Liver (tissue), 9 donors: ENCODE measurements around the gene FAM241B. TPM values are rescaled to one million over a fixed set of nuclear protein-coding genes. Genes with fewer than 3 reads are reported as not detected.

ENCODE experiments used
- DNase-seq: peaks from one replicate; pipeline ENCODE4 v3.0.0-alpha.2; 2017; ENCODE audit warnings: low spot score
- H3K27ac ChIP-seq, 2 donors: one replicate each; pipeline ENCODE4 v1.7.0; 2013; ENCODE audit warnings: inconsistent platforms in 2 of 2, low read length in 2 of 2, control low read depth in 1 of 2, low read depth in 1 of 2, mild to moderate bottlenecking in 1 of 2
- H3K27me3 ChIP-seq, 4 donors: one replicate each; pipeline versions ENCODE4 v1.6.1 to v1.7.0; 2013; ENCODE audit warnings: low read length in 3 of 4, inconsistent platforms in 1 of 4, mild to moderate bottlenecking in 1 of 4, moderate library complexity in 1 of 4; ENCODE audit not compliant: control insufficient read depth in 4 of 4, insufficient read depth in 4 of 4
- H3K36me3 ChIP-seq, 4 donors: one replicate each; pipeline versions ENCODE4 v1.6.1 to v1.7.0; 2013; ENCODE audit warnings: low read length in 3 of 4, mild to moderate bottlenecking in 3 of 4, low read depth in 1 of 4, moderate library complexity in 1 of 4; ENCODE audit not compliant: control insufficient read depth in 4 of 4, insufficient read depth in 3 of 4
- H3K4me1 ChIP-seq, 4 donors: one replicate each; pipeline versions ENCODE4 v1.6.1 to v1.7.0; 2013; ENCODE audit warnings: low read length in 3 of 4, mild to moderate bottlenecking in 3 of 4, moderate library complexity in 1 of 4; ENCODE audit not compliant: control insufficient read depth in 4 of 4, insufficient read depth in 4 of 4
- H3K4me3 ChIP-seq, 3 donors: one replicate each; pipeline versions ENCODE4 v1.6.1 to v1.7.0; 2013; ENCODE audit warnings: low read length in 3 of 3, control low read depth in 1 of 3, low read depth in 1 of 3, mild to moderate bottlenecking in 1 of 3
- H3K9ac ChIP-seq, 2 donors: one replicate each; pipeline ENCODE4 v1.7.0; 2013; ENCODE audit warnings: low read length in 2 of 2, mild to moderate bottlenecking in 2 of 2, moderate library complexity in 2 of 2, control low read depth in 1 of 2, low read depth in 1 of 2
- H3K9me3 ChIP-seq, 4 donors: one replicate each; pipeline versions ENCODE4 v1.6.1 to v1.7.0; 2013; ENCODE audit warnings: low read length in 3 of 4; ENCODE audit not compliant: control insufficient read depth in 4 of 4
- ATF3 ChIP-seq: IDR thresholded peaks from 2 replicates; pipeline ENCODE4 v1.6.1; 2016; ENCODE audit warnings: antibody characterized with exemption
- FOXA1 ChIP-seq: IDR thresholded peaks from 2 replicates; pipeline ENCODE4 v1.6.1; 2016; ENCODE audit warnings: antibody characterized with exemption
- FOXA2 ChIP-seq: IDR thresholded peaks from 2 replicates; pipeline ENCODE4 v1.6.1; 2016; ENCODE audit warnings: antibody characterized with exemption
- GABPA ChIP-seq, 2 donors: IDR thresholded peaks in 1 of 2; conservative IDR thresholded peaks in 1 of 2; 2 replicates each; pipeline ENCODE4 v1.6.1; 2016; ENCODE audit warnings: antibody characterized with exemption in 2 of 2, mild to moderate bottlenecking in 1 of 2, moderate library complexity in 1 of 2
- HNF4A ChIP-seq, 2 donors: conservative IDR thresholded peaks; 2 replicates each; pipeline ENCODE4 v1.6.1; 2016; ENCODE audit warnings: antibody characterized with exemption in 2 of 2, mild to moderate bottlenecking in 2 of 2
- HNF4G ChIP-seq: IDR thresholded peaks from 2 replicates; pipeline ENCODE4 v1.6.1; 2016; ENCODE audit warnings: antibody characterized with exemption
- JUND ChIP-seq, 2 donors: IDR thresholded peaks; 2 replicates each; pipeline ENCODE4 v1.6.1; 2016; ENCODE audit warnings: antibody characterized with exemption in 2 of 2
- NR2F2 ChIP-seq: IDR thresholded peaks from 2 replicates; pipeline ENCODE4 v1.6.1; 2016; ENCODE audit warnings: antibody characterized with exemption
- RAD21 ChIP-seq, 2 donors: IDR thresholded peaks; 2 replicates each; pipeline ENCODE4 v1.6.1; 2016; ENCODE audit warnings: antibody characterized with exemption in 2 of 2, mild to moderate bottlenecking in 2 of 2
- SP1 ChIP-seq: IDR thresholded peaks from 2 replicates; pipeline ENCODE4 v1.6.1; 2018; ENCODE audit warnings: antibody characterized with exemption, mild to moderate bottlenecking
- YY1 ChIP-seq: IDR thresholded peaks from 2 replicates; pipeline ENCODE4 v1.6.1; 2016; ENCODE audit warnings: antibody characterized with exemption, mild to moderate bottlenecking
- ZBTB33 ChIP-seq: IDR thresholded peaks from 2 replicates; pipeline ENCODE4 v1.6.1; 2016; ENCODE audit warnings: antibody characterized with exemption
- whole genome bisulfite sequencing: extraction: QIAGEN DNeasy Blood & Tissue Kit; methylation state at CpG from one replicate; pipeline ENCODE4 v1.1.7; 2013; 5-methylcytosine and 5-hydroxymethylcytosine counted together
- polyA plus RNA-seq, 2 donors: library from polyadenylated mRNA; stranded (reverse) in 1 of 2; unstranded in 1 of 2; fragments of 200-250 nt in 1 of 2; fragments of >200 nt in 1 of 2; fragmentation: Nextera tagmentation in 1 of 2; extraction: Ambion mirVana in 1 of 2; gene quantifications; one replicate each; pipeline versions ENCODE4 v1.2.1 to v1.2.3, GENCODE V29; 2013 to 2015
- total RNA-seq, 2 donors: library from RNA; depleted of rRNA; stranded (reverse); fragments of >200 nt; gene quantifications; one replicate each; pipeline ENCODE4 v1.2.3, GENCODE V29; 2014
- donor health status: healthy.
- donor health status: healthy.
- donor health status: healthy.
- donor health status: healthy.
- donor health status: healthy.

Gene FAM241B
- total and polyA plus RNA-seq, 4 donors: 0.84 to 2.5 (median 1.7) TPM

GRCh38 chr10:69668721-69669120 lies 38.7 kb downstream of the FAM241B start:
- TF ChIP-seq SP1: no peak
- no peak for TF ChIP-seq YY1
- TF ChIP-seq HNF4A (conservative IDR thresholded peaks at IDR 0.05): no peak
- H3K27me3 ChIP-seq: no peaks in the 10 kb centered on the region
- no peak for DNase-seq

GRCh38 chr10:69669409-69669808 lies 39.4 kb downstream of the FAM241B start:
- no peaks in the 10 kb centered on the region for H3K27me3 ChIP-seq
- no peaks in the 10 kb centered on the region for H3K9me3 ChIP-seq
- WGBS: 88% methylated on average over 4 of the region's 4 CpGs
- no peak overlapping the region for H3K4me3 ChIP-seq
- peaks cover 2 to 8% (median 4%) of the 10 kb centered on the region in 4 donors for H3K4me1 ChIP-seq
- H3K27ac ChIP-seq: no peak overlapping the region
- H3K9ac ChIP-seq: no peak overlapping the region
- TF ChIP-seq GABPA (IDR thresholded peaks at IDR 0.05 in 1 of 2, conservative IDR thresholded peaks at IDR 0.05 in 1 of 2): no peak
- no peak for TF ChIP-seq ATF3
- no peak for DNase-seq
- H3K36me3 ChIP-seq: no peaks in the 10 kb centered on the region

More at GRCh38 chr10:69668721-69669120, 38.7 kb downstream of the FAM241B start:
- Histone ChIP-seq H3K4me3 (no peak overlapping the region), H3K9me3 (no peaks in the 10 kb centered on the region), H3K27ac (no peak overlapping the region), H3K36me3 (no peaks in the 10 kb centered on the region), H3K4me1 (peaks cover 2 to 8% (median 4%) of the 10 kb centered on the region in 4 donors), H3K9ac (no peak overlapping the region)
- WGBS: 88% methylated on average over 5 of the region's 5 CpGs

GRCh38 chr10:69673521-69673920 lies 43.5 kb downstream of the FAM241B start:
- WGBS: 87% methylated on average over 3 of the region's 3 CpGs

DNA sequence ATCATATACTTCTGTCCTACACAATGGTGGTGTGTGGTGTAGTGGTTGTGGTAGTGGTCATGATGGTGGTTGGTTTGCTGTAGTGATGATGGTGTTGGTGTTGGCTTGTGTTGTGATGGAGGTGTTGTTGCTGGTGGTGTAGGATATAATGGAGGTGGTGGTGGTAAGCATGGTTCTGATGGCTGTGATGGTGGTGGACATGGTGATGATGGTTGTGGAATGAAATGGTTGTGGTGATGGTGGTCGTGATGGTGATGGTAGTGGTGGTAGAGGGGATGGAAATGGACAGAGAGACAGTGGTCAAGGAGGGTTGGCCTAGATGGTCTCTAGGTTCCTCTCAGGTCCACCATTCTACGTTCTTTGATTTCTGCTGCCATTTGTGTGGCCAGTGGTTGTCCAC lies 44.7 kb downstream of the FAM241B start:
- no peak overlapping the region for H3K27ac ChIP-seq
- H3K9me3 ChIP-seq: no peaks in the 10 kb centered on the region
- no peaks in the 10 kb centered on the region for H3K27me3 ChIP-seq
- 84% methylated on average over 2 of the region's 2 CpGs for WGBS
- H3K36me3 ChIP-seq: no peaks in the 10 kb centered on the region
- no peak for DNase-seq
- no peak overlapping the region for H3K4me3 ChIP-seq
- TF ChIP-seq GABPA (IDR thresholded peaks at IDR 0.05 in 1 of 2, conservative IDR thresholded peaks at IDR 0.05 in 1 of 2) (no peak), ZBTB33 (no peak), HNF4G (no peak), JUND (IDR thresholded peaks at IDR 0.05) (no peak), RAD21 (IDR thresholded peaks at IDR 0.05) (no peak), YY1 (no peak)
- H3K4me1 ChIP-seq: no peaks in the 10 kb centered on the region
- H3K9ac ChIP-seq: no peak overlapping the region

More at GRCh38 chr10:69673521-69673920, 43.5 kb downstream of the FAM241B start:
- no peak for DNase-seq
- H3K27ac ChIP-seq: no peak overlapping the region
- H3K4me1 ChIP-seq: no peaks in the 10 kb centered on the region
- no peaks in the 10 kb centered on the region for H3K27me3 ChIP-seq
- no peaks in the 10 kb centered on the region for H3K9me3 ChIP-seq
- TF ChIP-seq NR2F2 (no peak), JUND (IDR thresholded peaks at IDR 0.05) (no peak), FOXA1 (no peak), FOXA2 (no peak), ZBTB33 (no peak), HNF4A (conservative IDR thresholded peaks at IDR 0.05) (no peak)
- no peaks in the 10 kb centered on the region for H3K36me3 ChIP-seq
- H3K9ac ChIP-seq: no peak overlapping the region
- no peak overlapping the region for H3K4me3 ChIP-seq
